ENCODE results near the gene ABCA1. TPM values are rescaled to one million over a fixed set of nuclear protein-coding genes. Genes with fewer than 3 reads are reported as not detected.
"Not testable (repeated sequence)": the region's sequence is repeated elsewhere in the genome, so short reads cannot be mapped to it uniquely, and the experiment has no call there.

ABCA1 gene
- total RNA-seq, 1 donor from 2014 or later, result 12.6 TPM

DNA sequence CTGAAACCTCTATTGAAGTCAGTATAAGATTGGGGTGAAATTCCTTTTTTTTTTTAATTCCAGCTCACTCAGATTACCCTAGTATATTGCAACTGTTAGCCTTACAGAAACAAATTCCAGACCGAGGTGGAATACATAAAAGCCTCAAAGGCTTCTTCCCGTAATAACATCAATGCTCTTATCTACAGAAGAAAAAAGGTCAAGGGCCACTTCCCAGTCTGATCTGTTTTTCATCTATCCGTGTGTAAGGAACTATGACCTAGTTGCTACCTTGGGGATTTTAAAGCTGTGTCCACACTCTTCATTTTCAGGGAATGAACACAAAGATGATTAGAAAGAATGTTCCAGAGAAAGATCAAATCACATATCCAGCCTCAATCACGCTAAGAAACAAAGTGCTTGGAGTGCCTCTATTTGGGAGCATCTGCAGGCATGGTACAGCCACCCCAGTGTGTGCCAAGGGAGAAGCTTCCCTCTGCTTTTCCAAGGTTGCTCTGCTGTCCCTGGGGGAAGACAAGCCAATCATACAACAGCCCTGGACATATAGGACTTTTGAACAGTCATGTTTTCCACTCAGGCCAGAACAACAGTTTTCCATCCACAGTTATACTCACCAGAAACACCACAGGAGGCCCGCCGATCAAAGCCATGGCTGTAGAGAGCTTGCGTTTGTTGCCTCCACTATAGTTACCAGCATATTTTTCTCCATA lies 140.5 kb downstream of the ABCA1 start:
- ATAC-seq (no peak), DNase-seq (ENCODE audit: missing footprints) (no peak)
- intact Hi-C loops (cut with DNase I), result no loop called here

DNA sequence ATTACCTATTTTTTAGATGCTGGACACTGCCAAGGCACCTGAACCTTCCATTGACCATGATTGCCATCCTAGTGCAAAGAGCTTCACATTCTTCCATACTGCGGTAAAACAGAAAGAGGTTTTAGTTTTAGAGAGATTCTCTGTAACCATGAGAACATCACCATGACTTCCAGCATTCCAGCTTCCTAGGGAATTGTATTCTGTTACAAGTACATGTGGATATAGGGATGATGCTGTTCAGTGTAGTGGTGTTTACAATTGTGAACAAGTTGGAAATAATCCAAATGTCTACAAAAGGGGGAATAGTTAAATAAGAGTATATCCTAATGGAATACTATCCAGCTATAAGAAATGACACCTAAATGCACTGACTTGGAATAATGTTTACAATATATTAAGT lies 141.7 kb downstream of the ABCA1 start:
- DNase-seq (ENCODE audit: missing footprints) (no peak), ATAC-seq (no peak)
- intact Hi-C loops (cut with DNase I), result no loop called here

DNA sequence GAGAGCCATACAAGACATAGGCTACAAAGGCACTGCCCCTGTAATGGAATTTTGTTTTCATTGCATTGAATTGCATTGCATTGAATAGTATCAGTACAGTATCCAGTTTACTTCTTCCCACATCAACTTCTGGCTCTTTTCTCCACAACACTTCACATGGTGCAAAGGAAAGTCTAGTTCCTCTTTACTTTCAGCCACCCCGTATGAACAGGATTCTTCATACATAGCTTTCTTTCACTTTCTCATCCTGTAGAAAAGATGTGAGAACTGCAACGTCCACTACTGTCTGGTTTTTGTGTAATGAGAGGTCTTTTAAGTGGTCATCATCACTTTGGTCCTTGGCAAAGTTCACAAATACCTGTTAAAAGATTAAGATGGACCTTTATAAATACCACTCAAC lies 143.9 kb downstream of the ABCA1 start:
- ATAC-seq, result no peak
- intact Hi-C loops (cut with DNase I), result no loop called here

DNA sequence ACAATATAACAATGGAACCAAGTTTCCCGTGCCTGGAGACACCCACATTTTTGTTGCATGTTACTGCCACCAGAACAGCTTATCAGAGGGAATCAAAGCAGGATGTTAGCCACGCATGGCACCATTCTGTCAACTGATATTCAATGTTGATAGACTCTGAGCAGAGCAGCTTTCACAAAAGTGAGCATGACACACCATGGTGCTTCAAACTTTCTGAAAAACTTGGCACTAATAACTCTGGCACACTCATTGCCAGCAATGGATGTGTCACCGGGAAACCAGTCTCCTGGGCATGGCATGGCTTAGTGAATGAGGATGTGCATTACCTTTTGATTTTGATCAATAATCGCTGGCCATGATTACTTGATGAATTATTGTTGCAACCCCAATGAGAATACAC lies 144.4 kb downstream of the ABCA1 start:
- DNase-seq (ENCODE audit: missing footprints) (no peak), ATAC-seq (no peak)
- intact Hi-C loops (cut with DNase I), result no loop called here

More for the DNA sequence above, 143.9 kb downstream of the ABCA1 start:
- no peak for DNase-seq (ENCODE audit: missing footprints)

DNA sequence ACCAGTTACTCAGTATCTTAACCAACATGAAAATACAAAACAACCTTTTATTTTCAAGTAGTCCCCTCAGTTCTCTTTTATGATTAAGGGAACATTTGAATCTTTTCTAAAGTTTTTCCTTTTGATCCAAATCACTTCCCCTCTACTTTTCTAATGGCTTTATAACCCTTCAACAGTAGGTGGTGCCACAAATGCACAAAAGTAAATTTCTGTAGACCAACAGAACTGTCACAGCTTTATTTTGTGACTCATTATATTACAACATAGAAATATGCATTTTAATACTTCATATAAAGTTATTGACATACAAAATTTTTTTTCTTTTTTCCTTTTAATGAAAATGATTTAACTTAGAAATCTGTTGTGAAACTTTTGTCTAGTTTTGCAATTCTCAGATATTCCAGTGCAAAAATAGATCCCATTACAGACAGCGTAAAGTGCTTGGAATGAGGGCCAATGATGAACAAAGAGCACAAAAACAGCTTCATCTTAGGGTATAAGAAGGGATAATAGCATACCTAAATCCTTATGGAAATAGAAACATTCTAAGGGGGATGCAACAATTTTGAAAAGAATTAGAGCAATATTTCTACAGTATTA lies 147.1 kb downstream of the ABCA1 start:
- ATAC-seq (no peak), DNase-seq (ENCODE audit: missing footprints) (no peak)
- intact Hi-C loops (cut with DNase I), result no loop called here

DNA sequence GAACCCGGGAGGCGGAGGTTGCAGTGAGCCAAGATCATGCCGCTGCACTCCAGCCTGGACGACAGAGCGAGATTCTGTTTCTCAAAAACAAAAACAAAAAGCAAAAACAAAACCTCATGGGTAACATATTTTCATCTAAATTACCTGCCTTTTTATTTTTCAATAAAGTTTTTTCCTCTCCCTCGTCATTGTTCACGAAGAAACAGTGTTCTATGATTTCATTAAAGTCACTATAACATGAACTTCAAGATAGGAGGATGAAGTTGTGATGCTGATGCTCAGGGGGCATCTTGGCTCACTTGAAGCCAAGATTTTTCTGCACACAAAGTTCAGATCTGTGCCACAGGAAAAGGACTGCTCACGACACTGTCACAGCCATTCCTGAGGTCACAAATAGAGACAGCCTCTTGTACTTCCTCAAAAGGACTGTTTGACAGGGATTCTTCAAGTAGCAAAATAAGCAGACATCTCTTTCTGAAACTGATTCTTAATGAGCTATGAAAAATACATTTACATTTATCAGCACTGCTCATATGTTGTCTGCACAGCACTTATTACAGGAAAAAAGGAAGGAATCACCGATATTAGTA lies 147.9 kb downstream of the ABCA1 start:
- no peak for ATAC-seq
- no peak for DNase-seq (ENCODE audit: missing footprints)
- intact Hi-C loops (cut with DNase I), result no loop called here

DNA sequence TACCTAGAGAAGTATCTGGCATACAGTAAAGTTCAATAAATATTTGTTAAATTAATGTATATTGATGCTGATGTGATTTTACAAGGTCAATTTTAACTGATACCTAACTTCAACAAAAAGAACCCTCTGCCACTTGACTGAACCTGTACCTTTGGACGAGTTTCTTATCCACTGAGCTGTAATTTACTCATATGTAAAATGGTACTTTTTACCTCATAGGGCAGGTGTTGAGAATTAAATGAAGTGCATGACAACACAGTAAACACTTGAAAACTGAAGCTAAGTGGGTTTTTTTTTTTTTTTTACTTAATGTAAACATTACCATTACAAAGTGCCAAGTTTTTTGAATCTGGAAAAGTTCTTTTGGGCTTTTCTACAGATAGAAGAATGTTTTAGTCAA lies 148.6 kb downstream of the ABCA1 start:
- intact Hi-C loops (cut with DNase I), result no loop called here
- DNase-seq (ENCODE audit: missing footprints) (no peak), ATAC-seq (no peak)

DNA sequence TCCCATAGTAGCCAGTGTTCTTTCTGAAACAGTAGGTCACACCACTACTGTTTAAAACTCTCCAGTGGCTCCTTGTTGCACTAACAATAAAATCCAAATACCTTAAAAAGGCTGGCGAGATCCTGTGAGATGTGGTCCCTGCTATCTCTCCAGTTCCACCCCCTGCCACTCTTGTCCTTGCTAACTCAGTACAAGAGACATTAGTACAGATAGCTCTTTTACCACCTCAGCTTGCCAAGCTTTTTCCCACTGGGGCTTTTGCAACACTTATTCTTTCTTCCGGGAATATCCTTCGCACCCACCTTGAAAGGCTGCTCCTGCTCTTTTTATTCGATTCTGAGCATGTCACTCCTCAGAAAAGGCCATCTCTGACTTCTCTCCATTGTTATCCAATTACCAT lies 149.2 kb downstream of the ABCA1 start:
- intact Hi-C loops (cut with DNase I), result no loop called here
- DNase-seq (ENCODE audit: missing footprints) (no peak), ATAC-seq (no peak)

DNA sequence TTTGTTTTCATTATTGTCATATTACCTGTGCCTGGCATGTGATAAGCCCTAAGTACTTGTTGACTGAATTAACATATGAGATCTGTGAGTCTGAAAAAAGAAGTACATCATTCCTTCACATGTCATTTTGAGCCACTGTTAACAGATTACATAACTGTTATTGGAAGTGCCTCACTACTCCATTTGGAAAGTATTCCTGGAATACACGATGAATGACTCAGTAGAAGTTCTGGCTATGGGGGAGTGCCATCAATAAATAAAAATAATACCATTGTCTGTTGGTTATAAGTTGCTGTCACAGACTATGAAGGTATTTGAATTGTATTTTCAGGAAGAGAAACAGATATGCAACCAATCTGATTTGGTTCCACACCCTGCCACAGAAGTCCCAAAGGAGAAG lies 151.2 kb downstream of the ABCA1 start:
- no peak for DNase-seq (ENCODE audit: missing footprints)
- ATAC-seq, result no peak
- intact Hi-C loops (cut with DNase I), result no loop called here

DNA sequence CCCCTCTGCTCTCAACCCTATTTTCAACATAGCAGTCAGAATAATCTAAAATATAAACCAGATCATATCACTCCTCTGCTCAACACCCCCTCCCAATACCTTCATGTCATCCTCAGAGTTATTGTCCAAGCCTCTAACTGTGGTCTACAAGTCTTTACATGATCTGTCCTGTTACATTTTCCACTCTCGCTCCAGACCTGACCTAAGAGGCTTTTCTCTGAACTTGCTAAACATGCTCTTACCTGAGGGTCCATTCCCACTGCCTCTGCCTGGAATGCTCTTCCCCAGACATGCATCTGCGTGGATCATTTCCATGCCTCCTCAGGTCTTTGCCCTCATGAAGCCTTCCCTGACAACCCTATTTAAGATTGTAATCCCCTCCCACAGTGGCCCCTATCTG lies 152.0 kb downstream of the ABCA1 start:
- intact Hi-C loops (cut with DNase I), result no loop called here
- ATAC-seq (peak; percentile 1), DNase-seq (ENCODE audit: missing footprints) (no peak)

DNA sequence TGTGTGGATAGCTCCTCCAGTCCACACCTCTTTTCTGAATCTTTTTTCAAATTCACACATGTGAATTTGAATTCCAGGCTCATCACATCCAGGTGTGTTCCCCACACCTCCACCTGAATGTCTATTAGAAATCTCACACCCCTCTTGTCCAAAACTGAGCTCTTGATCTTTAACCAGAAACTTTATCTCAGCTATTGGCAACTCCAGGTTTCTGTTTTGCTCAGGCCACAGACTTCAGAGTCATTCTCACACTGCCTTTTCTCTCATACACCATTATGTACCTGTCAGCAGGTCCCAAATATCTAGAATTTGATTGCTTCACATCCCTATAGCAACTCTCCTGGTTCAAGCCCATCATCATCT lies 152.4 kb downstream of the ABCA1 start:
- DNase-seq (ENCODE audit: missing footprints), result no peak
- ATAC-seq, result peak; percentile 40
- intact Hi-C loops (cut with DNase I), result no loop called here

DNA sequence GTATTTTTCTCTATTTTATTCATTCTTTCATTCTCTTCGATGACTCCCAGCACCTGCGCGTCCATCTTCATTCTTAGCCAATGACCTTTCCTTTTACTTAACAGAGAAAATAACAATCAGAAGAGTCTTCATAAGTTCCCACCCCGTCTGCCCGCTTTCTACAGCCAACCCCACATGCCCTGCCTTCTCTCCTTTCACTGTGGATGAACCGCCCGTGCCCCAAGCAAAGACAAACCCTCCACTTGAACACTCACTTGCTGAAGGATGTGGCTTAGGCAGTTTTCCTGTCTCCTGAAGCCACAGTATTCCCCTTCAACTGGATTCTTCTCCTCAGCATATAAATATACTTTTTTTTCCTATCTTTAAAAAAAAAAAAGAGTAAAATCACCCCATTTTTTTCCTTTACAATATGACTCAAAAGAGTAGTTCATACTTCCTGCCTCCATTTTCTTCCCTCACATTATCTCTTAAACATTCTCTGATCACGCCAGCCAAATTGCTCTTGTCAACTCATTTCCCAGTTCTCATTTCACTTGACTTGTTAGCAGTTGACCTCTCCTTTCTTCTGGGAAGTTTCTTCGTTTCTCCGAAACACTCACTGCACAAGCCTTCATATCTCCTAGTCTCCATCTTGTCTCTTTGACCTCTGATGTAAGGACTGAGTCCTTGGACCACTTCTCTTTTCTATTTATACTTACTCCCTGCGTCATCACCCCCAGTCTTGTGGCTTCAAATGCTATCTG lies 153.0 kb downstream of the ABCA1 start:
- no peak for DNase-seq (ENCODE audit: missing footprints)
- ATAC-seq, result peak; percentile 82
- intact Hi-C loops (cut with DNase I), result no loop called here

DNA sequence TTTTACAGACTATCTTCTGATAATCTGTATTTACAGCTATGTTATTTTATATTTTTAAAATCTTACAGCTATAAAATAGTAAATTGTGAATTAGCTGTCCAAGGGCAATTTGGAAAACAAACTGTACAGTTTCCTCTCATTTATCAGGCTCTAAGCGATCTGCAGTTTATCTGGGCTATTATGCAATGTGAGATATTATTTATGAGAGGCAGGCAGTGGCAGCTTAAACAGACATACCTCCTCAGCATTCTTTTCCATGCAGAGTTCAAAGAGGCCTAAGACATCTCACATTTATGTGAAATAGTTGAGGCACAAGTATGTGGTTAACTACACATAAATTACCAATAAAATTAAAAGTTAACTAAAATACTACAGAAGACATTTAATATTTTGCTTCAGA lies 153.8 kb downstream of the ABCA1 start:
- DNase-seq (ENCODE audit: missing footprints) (no peak), ATAC-seq (peak; percentile 34)
- intact Hi-C loops (cut with DNase I), result no loop called here

DNA sequence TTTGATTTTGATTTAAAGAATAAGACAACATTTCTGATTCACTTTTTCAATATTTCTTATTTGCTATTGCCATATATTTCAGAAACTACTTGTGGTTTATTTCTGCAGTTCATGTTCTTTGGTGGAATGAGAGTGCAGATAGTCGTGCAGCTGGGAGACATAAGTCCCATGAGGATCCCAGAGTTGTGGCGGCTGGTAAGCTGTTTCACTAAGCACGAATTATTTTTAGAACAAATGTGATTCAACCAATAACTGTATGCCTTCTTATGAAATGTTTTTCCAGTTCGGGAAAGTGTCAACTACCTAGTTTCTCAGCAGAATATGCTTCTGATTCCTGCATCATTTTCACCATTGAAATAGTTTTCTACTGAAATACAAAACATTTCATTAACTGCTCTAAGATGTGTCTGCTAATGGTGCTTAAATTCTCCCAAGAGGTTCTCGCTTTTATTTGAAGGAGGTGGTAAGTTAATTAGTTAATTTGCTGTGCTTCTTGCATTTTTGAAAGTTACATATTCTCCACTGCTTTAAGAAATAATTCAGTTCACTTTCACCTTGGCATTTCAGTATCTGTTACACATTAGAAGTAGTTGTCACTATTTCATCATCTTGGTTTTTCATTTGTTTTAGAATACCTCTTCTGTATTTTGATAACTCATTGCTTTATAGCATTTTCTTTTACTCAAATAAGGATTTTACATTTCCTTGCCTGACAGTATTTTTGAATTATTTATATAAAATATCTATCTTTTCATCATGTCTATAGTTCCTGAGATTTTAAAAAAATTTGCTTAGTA lies 155.0 kb downstream of the ABCA1 start:
- intact Hi-C loops (cut with DNase I), result loop anchor here (2.0 kb wide), 1 partner anchor 218 kb away; no protein-coding TSS in a partner anchor
- no peak for DNase-seq (ENCODE audit: missing footprints)
- peak; percentile 57 for ATAC-seq

DNA sequence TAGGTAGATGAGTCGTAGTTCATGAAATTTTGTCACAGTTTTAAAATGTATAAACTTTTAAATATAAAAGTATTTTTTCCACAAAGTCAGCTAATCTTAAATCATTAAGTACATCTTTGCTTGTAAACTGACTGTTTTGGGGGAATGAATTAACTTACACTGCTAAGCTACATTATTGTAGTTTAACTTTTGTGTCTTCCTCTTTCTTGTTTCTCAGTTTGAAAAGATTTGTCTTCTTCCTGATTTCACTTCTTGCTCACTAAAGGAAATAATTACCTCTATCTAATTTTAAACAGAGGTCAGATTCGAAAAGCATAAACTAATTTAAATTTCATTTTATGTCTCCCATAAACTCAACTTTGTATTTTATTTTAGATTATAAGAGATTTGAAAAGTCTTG lies 158.3 kb downstream of the ABCA1 start:
- intact Hi-C loops (cut with DNase I), result no loop called here
- ATAC-seq, result no peak
- no peak for DNase-seq (ENCODE audit: missing footprints)

DNA sequence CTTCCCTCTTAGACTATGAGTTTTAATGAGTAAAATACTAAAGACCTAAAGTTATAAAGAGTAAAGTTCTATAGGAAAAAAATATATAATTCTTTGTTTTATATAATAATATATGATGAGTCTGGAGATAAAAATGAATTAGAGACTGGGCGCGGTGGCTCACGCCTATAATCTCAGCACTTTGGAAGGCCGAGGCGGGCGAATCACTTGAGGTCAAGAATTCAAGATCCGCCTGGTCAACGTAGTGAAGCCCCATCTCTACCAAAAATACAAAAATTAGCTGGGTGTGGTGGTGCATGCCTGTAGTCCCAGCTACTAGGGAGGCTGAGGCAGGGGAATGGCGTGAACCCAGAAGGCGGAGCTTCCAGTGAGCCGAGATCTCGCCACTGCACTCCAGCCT lies 158.9 kb downstream of the ABCA1 start:
- DNase-seq (ENCODE audit: missing footprints); intact Hi-C loops (cut with DNase I); ATAC-seq: not testable (repeated sequence)

DNA sequence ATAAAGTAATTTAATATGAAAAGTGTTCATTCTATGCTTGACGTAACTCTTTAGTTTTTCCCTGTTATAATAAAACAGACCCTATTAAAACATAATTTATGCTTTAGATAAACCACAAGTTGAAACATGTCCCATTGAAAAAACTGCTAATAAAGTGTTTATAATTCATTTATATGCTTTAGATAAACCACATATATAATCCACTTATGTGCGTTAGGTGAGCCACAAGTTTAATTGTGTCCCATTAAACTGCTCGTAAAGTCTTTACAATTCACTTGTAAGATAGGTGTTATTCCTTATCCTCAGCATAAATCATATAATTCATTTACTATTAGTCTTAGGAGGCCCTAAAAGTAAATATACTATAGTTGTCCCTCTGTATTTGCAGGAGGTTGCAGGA lies 160.4 kb downstream of the ABCA1 start:
- DNase-seq (ENCODE audit: missing footprints) (no peak), ATAC-seq (no peak)
- intact Hi-C loops (cut with DNase I), result no loop called here

DNA sequence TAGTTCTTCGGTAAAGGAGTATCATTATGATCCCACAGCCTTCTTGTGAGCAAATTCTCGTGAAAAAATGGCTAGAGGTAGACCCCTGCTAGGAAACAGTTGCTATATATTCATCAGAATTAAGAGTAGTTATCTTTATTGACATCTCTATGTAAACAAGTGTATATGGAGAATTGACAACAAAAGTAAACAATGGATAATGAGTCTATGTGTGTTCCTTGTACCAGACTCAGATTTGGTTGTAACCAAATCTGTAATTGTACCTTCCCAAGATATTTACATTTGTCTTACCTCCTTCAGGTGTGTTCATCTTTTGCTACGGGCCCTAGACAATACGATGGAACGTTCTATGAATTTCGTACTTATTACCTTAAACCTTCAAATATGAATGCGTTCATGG lies 161.9 kb downstream of the ABCA1 start:
- DNase-seq (ENCODE audit: missing footprints) (no peak), ATAC-seq (no peak)
- intact Hi-C loops (cut with DNase I), result no loop called here

DNA sequence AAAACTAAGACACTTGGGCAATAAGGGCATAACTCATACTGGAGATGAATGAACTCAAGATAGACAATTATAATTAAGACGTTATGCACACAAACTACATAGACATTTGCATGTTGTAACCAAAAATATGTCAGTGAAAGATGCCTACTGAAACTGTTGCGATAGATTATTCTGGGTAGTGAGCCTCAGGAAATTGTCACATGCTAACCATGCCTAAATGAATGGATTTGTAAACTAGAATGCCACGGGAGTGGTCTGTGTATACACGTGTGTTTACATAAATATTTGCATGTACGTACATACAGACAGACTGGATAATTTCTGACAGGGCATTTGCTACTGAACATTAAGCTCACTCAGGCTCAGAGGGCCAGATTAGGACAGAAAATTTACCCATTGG lies 162.8 kb downstream of the ABCA1 start:
- no peak for DNase-seq (ENCODE audit: missing footprints)
- intact Hi-C loops (cut with DNase I), result no loop called here
- no peak for ATAC-seq
